Measurements from ENCODE around the gene MYO9A. TPM values are rescaled to one million over a fixed set of nuclear protein-coding genes. Genes with fewer than 3 reads are reported as not detected.

MYO9A gene
- polyA plus RNA-seq, 1 donor = 12.0 TPM

- peak; percentile 92 to 97 for DNase-seq
- no CpG with 5 or more reads among the region's 15 CpGs for WGBS (ENCODE audit: insufficient coverage, low lambda C conversion rate)
- no peaks in the 10 kb centered on the region for H3K36me3 ChIP-seq (ENCODE audit: control insufficient read depth, insufficient read depth, low read length)
Observed at GRCh38 chr15:71788646-71789579, 329.0 kb downstream of the MYO9A start.

GRCh38 chr15:71786673-71787072 is 331.3 kb downstream of the MYO9A start:
- Histone ChIP-seq H3K27ac (ENCODE audit: low read length) (no peak overlapping the region), H3K4me1 (ENCODE audit: control insufficient read depth, insufficient read depth, low read length) (peaks cover 30% of the 10 kb centered on the region), H3K36me3 (ENCODE audit: control insufficient read depth, insufficient read depth, low read length) (no peaks in the 10 kb centered on the region), H3K9me3 (ENCODE audit: control insufficient read depth, low read depth, low read length) (no peaks in the 10 kb centered on the region), H3K27me3 (ENCODE audit: control insufficient read depth, insufficient read depth, low read length) (no peaks in the 10 kb centered on the region), H3K4me3 (ENCODE audit: low read length) (no peak overlapping the region)
- 80% methylated on average over 3 of the region's 7 CpGs for WGBS (ENCODE audit: insufficient coverage, low lambda C conversion rate)
- DNase-seq = no peak

More at GRCh38 chr15:71788646-71789579, 329.0 kb downstream of the MYO9A start:
- Histone ChIP-seq H3K27me3 (ENCODE audit: control insufficient read depth, insufficient read depth, low read length) (no peaks in the 10 kb centered on the region), H3K27ac (ENCODE audit: low read length) (peak overlapping the region; percentile 88), H3K4me3 (ENCODE audit: low read length) (no peak overlapping the region), H3K9me3 (ENCODE audit: control insufficient read depth, low read depth, low read length) (no peaks in the 10 kb centered on the region), H3K4me1 (ENCODE audit: control insufficient read depth, insufficient read depth, low read length) (peaks cover 34% of the 10 kb centered on the region)

- DNase-seq = no peak
- peaks cover 24% of the 10 kb centered on the region for H3K4me1 ChIP-seq (ENCODE audit: control insufficient read depth, insufficient read depth, low read length)
- 100% methylated on average over 1 of the region's 2 CpGs for WGBS (ENCODE audit: insufficient coverage, low lambda C conversion rate)
- H3K36me3 ChIP-seq (ENCODE audit: control insufficient read depth, insufficient read depth, low read length) = no peaks in the 10 kb centered on the region
- no peak overlapping the region for H3K4me3 ChIP-seq (ENCODE audit: low read length)
- no peak overlapping the region for H3K27ac ChIP-seq (ENCODE audit: low read length)
- no peaks in the 10 kb centered on the region for H3K9me3 ChIP-seq (ENCODE audit: control insufficient read depth, low read depth, low read length)
- no peaks in the 10 kb centered on the region for H3K27me3 ChIP-seq (ENCODE audit: control insufficient read depth, insufficient read depth, low read length)
Observed at GRCh38 chr15:71785996-71786395, 332.0 kb downstream of the MYO9A start.

- no peak for DNase-seq
- Histone ChIP-seq H3K4me3 (ENCODE audit: low read length) (no peak overlapping the region), H3K36me3 (ENCODE audit: control insufficient read depth, insufficient read depth, low read length) (no peaks in the 10 kb centered on the region), H3K9me3 (ENCODE audit: control insufficient read depth, low read depth, low read length) (no peaks in the 10 kb centered on the region), H3K4me1 (ENCODE audit: control insufficient read depth, insufficient read depth, low read length) (peaks cover 13% of the 10 kb centered on the region), H3K27me3 (ENCODE audit: control insufficient read depth, insufficient read depth, low read length) (no peaks in the 10 kb centered on the region), H3K27ac (ENCODE audit: low read length) (no peak overlapping the region)
- no CpG with 5 or more reads among the region's 6 CpGs for WGBS (ENCODE audit: insufficient coverage, low lambda C conversion rate)
Observed at GRCh38 chr15:71784719-71785118, 333.2 kb downstream of the MYO9A start.

GRCh38 chr15:71782422-71783165 is 335.4 kb downstream of the MYO9A start:
- H3K36me3 ChIP-seq (ENCODE audit: control insufficient read depth, insufficient read depth, low read length) = no peaks in the 10 kb centered on the region
- H3K27ac ChIP-seq (ENCODE audit: low read length) = no peak overlapping the region
- WGBS (ENCODE audit: insufficient coverage, low lambda C conversion rate) = 100% methylated on average over 1 of the region's 10 CpGs
- no peak for DNase-seq
- H3K9me3 ChIP-seq (ENCODE audit: control insufficient read depth, low read depth, low read length) = no peaks in the 10 kb centered on the region
- no peaks in the 10 kb centered on the region for H3K27me3 ChIP-seq (ENCODE audit: control insufficient read depth, insufficient read depth, low read length)
- H3K4me1 ChIP-seq (ENCODE audit: control insufficient read depth, insufficient read depth, low read length) = no peaks in the 10 kb centered on the region
- no peak overlapping the region for H3K4me3 ChIP-seq (ENCODE audit: low read length)

- WGBS (ENCODE audit: insufficient coverage, low lambda C conversion rate) = 80% methylated on average over 1 of the region's 8 CpGs
- no peaks in the 10 kb centered on the region for H3K9me3 ChIP-seq (ENCODE audit: control insufficient read depth, low read depth, low read length)
- no peaks in the 10 kb centered on the region for H3K36me3 ChIP-seq (ENCODE audit: control insufficient read depth, insufficient read depth, low read length)
- H3K4me1 ChIP-seq (ENCODE audit: control insufficient read depth, insufficient read depth, low read length) = no peaks in the 10 kb centered on the region
- DNase-seq = no peak
- no peak overlapping the region for H3K27ac ChIP-seq (ENCODE audit: low read length)
- H3K27me3 ChIP-seq (ENCODE audit: control insufficient read depth, insufficient read depth, low read length) = no peaks in the 10 kb centered on the region
- no peak overlapping the region for H3K4me3 ChIP-seq (ENCODE audit: low read length)
Observed at GRCh38 chr15:71781965-71782265, 336.0 kb downstream of the MYO9A start.

- H3K36me3 ChIP-seq (ENCODE audit: control insufficient read depth, insufficient read depth, low read length) = no peaks in the 10 kb centered on the region
- H3K27ac ChIP-seq (ENCODE audit: low read length) = no peak overlapping the region
- no CpG with 5 or more reads among the region's 9 CpGs for WGBS (ENCODE audit: insufficient coverage, low lambda C conversion rate)
- no peaks in the 10 kb centered on the region for H3K9me3 ChIP-seq (ENCODE audit: control insufficient read depth, low read depth, low read length)
- DNase-seq = no peak
- no peak overlapping the region for H3K4me3 ChIP-seq (ENCODE audit: low read length)
- H3K27me3 ChIP-seq (ENCODE audit: control insufficient read depth, insufficient read depth, low read length) = no peaks in the 10 kb centered on the region
- H3K4me1 ChIP-seq (ENCODE audit: control insufficient read depth, insufficient read depth, low read length) = no peaks in the 10 kb centered on the region
Observed at GRCh38 chr15:71781179-71781964, 336.6 kb downstream of the MYO9A start.

GRCh38 chr15:71780115-71780976 is 337.6 kb downstream of the MYO9A start:
- Histone ChIP-seq H3K4me1 (ENCODE audit: control insufficient read depth, insufficient read depth, low read length) (no peaks in the 10 kb centered on the region), H3K4me3 (ENCODE audit: low read length) (no peak overlapping the region), H3K27me3 (ENCODE audit: control insufficient read depth, insufficient read depth, low read length) (no peaks in the 10 kb centered on the region), H3K27ac (ENCODE audit: low read length) (no peak overlapping the region), H3K9me3 (ENCODE audit: control insufficient read depth, low read depth, low read length) (no peaks in the 10 kb centered on the region), H3K36me3 (ENCODE audit: control insufficient read depth, insufficient read depth, low read length) (no peaks in the 10 kb centered on the region)
- peak; percentile 41 to 43 for DNase-seq
- 49% methylated on average over 5 of the region's 13 CpGs for WGBS (ENCODE audit: insufficient coverage, low lambda C conversion rate)

GRCh38 chr15:71779073-71779797 is 338.7 kb downstream of the MYO9A start:
- Histone ChIP-seq H3K9me3 (ENCODE audit: control insufficient read depth, low read depth, low read length) (no peaks in the 10 kb centered on the region), H3K4me3 (ENCODE audit: low read length) (no peak overlapping the region), H3K27ac (ENCODE audit: low read length) (no peak overlapping the region), H3K27me3 (ENCODE audit: control insufficient read depth, insufficient read depth, low read length) (no peaks in the 10 kb centered on the region), H3K4me1 (ENCODE audit: control insufficient read depth, insufficient read depth, low read length) (no peaks in the 10 kb centered on the region), H3K36me3 (ENCODE audit: control insufficient read depth, insufficient read depth, low read length) (no peaks in the 10 kb centered on the region)
- no peak for DNase-seq
- 100% methylated on average over 1 of the region's 6 CpGs for WGBS (ENCODE audit: insufficient coverage, low lambda C conversion rate)
